ENCODE results near the gene APOBEC3G.
A peak's percentile ranks its signal among the peaks of the same experiment; 100 is the strongest.
"Not testable (repeated sequence)": the region's sequence is repeated elsewhere in the genome, so short reads cannot be mapped to it uniquely, and the experiment has no call there.

Gene APOBEC3G

DNA sequence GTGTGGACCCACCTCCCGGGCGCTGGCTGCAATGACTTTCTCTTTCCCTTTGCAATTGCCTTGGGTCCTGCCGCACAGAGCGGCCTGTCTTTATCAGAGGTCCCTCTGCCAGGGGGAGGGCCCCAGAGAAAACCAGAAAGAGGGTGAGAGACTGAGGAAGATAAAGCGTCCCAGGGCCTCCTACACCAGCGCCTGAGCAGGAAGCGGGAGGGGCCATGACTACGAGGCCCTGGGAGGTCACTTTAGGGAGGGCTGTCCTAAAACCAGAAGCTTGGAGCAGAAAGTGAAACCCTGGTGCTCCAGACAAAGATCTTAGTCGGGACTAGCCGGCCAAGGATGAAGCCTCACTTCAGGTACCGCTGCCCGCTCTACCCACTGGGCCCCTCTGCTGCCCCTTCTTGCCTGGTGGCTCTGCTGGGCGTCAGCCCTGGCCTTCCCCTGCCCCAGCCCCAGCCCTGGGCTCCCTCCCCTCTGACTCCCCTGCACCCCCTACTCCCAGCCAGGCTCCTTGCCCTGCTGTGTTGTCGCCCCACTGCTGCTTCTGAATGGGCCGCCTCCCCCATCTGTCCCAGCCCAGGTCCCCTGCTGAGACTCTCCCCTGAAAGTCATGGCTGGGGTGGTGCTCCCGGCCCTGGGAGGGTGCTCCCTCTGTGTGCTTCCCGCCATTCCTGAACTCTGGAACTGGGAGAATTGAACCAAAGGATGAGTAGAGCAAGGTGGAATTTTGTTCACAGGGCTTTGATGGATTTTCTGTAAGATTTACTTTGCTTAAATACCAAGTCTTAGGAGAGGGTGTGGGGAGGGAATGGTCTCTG lies at the start of gene APOBEC3G:
TSS of gene APOBEC3G (plus strand) at position 250 of the 815 bp plus-strand sequence. CDS start at position 337, 87 bp downstream.
- peak in 1 of 2 donors; percentile 0 for DNase-seq

- DNase-seq = no peak
These were observed 49.4 kb upstream of the APOBEC3G start for GRCh38 chr22:39027717-39028116.

DNA sequence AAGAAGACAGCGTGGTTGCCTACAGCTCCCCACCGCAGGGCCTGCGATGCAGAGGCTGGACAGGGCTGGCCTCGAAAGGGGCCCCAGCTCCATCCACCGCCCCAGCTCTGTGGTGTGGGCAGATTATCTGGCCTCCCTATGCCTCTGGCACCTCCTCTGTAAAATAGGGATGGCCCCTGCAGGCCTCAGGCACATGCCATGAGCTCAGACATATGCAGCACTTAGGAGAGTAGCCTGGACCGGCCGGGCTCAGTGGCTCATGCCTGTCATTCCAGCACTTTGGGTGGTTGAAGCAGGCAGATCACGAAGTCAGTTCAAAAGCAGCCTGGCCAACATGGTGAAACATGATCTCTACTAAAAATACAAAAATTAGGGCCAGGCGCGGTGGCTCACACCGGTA lies 48.8 kb upstream of the APOBEC3G start:
- no peak for DNase-seq

GRCh38 chr22:39029227-39029626 lies 47.8 kb upstream of the APOBEC3G start:
- no peak for DNase-seq

GRCh38 chr22:39030705-39031104 lies 46.4 kb upstream of the APOBEC3G start:
- DNase-seq = no peak

- not testable (repeated sequence) for DNase-seq
These were observed 45.4 kb upstream of the APOBEC3G start for GRCh38 chr22:39031434-39032295.

GRCh38 chr22:39037071-39037470 lies 40.0 kb upstream of the APOBEC3G start:
- DNase-seq = not testable (repeated sequence)

- DNase-seq = no peak
These were observed 37.6 kb upstream of the APOBEC3G start for GRCh38 chr22:39039306-39040126.

GRCh38 chr22:39040155-39040537 lies 36.9 kb upstream of the APOBEC3G start:
- DNase-seq = not testable (repeated sequence)

DNA sequence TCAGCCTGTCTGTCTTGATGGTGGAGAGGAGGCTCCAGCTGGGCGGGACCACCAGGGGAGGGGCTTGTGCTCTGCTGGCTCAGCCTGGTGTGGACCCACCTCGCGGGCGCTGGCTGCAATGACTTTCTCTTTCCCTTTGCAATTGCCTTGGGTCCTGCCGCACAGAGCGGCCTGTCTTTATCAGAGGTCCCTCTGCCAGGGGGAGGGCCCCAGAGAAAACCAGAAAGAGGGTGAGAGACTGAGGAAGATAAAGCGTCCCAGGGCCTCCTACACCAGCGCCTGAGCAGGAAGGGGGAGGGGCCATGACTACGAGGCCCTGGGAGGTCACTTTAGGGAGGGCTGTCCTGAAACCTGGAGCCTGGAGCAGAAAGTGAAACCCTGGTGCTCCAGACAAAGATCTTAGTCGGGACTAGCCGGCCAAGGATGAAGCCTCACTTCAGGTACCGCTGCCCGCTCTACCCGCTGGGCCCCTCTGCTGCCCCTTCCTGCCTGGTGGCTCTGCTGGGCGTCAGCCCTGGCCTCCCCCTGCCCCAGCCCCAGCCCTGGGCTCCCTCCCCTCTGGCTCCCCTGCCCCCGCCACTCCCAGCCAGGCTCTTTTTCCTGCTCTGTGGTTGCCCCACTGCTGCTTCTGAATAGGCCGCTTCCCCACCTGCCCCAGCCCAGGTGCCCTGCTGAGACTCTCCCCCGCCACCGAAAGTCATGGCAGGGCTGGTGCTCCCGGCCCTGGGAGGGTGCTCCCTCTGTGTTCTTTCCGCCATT lies 36.4 kb upstream of the APOBEC3G start, which contains the start of gene APOBEC3F:
TSS of gene APOBEC3F (plus strand) at position 327 of the 759 bp plus-strand sequence. CDS start at position 424, 97 bp downstream.
- DNase-seq = not testable (repeated sequence)

DNA sequence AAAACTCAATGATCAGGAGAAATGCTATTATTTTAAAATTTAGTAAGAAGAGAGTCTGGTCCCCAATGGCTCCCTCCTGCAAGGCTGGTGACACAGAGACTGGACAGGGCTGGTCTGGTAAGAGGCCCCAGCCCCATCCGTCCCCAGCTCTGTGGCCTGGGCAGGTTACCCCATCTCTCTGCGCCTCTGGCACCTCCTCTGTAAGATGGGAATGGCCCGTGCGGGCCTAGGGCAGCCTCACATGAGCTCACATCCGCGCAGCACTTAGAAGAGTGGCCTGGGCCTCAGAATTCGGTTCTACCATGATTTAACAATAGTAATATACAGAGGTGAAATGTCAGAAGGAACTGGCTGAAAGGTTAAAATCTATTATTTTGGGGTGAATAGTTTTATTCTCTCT lies 35.2 kb upstream of the APOBEC3G start:
- DNase-seq = no peak

DNA sequence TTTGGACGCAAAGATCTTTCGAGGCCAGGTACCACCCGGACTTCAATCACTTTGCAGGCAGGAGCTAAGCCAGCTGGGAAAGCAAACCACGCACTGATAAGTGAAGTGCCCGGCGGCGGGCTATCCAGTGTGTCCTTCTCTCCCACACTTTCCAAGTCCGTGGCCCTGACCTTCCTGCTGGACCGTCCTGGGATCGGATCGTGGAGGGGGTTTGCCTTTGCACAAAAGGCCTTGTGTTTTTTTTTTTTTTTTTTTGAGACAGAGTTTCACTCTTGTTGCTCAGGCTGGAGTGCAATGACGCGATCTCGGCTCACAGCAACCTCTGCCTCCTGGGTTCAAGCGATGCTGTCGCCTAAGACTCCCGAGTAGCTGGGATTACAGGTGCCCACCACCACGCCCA lies 34.0 kb upstream of the APOBEC3G start:
- DNase-seq = not testable (repeated sequence)

GRCh38 chr22:39045136-39045535 lies 31.9 kb upstream of the APOBEC3G start:
- not testable (repeated sequence) for DNase-seq

DNA sequence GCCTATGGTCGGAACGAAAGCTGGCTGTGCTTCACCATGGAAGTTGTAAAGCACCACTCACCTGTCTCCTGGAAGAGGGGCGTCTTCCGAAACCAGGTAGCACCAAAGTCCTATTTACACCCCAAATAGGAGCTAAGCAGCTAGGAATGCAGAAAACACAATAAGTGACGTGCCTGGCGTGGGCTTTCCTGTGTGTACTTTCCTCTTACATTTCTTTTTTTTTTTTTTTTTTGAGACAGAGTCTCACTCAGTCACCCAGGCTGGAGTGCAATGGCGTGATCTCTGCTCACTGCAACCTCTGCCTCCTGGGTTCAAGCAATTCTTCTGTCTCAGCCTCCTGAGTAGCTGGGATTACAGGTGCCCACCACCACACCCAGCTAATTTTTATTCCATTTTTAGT lies 27.6 kb upstream of the APOBEC3G start:
- DNase-seq = not testable (repeated sequence)

DNA sequence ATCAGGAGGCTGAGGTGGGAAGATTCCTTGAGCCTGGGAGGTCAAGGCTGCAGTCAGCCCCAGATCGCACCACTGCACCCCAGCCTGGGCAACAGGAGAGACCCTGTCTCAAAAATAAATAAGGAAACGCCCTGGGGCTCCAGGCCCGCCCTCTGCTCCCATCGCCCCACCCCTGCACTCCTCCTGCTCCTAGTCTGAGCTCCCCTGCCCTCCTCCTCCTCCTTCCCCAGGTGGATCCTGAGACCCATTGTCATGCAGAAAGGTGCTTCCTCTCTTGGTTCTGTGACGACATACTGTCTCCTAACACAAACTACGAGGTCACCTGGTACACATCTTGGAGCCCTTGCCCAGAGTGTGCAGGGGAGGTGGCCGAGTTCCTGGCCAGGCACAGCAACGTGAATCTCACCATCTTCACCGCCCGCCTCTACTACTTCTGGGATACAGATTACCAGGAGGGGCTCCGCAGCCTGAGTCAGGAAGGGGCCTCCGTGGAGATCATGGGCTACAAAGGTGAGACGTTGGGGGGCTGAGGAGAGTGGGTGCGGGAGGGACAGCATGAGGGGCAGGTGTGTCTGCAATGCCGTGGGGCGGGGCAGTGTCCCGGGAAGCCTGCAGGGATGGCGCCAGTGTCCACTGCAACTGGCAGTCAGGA lies 25.1 kb upstream of the APOBEC3G start:
- not testable (repeated sequence) for DNase-seq

GRCh38 chr22:39055658-39056057 lies 21.4 kb upstream of the APOBEC3G start:
- no peak for DNase-seq

DNA sequence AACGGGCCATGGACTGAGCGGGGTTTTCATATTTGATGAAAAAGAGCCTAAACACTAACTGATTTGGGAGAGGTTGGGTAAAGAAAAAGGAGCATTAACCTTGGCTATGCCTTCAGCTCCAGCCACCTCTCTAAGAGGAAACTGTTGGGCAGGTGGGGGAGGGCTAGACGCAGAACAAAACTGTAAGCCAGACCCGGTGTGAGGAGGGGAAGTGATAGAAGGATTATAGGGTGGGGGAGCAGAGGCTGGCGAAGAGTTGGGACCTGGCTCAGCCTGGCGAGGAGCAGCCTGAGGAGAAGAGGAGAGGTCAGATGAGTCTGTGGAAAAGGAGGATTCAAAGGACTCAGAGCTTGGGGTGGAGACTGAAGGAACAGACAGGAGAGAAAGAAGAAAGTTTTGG lies 15.8 kb upstream of the APOBEC3G start:
- DNase-seq = not testable (repeated sequence)

GRCh38 chr22:39061951-39062350 lies 15.1 kb upstream of the APOBEC3G start:
- DNase-seq = not testable (repeated sequence)

GRCh38 chr22:39063904-39064303 lies 13.2 kb upstream of the APOBEC3G start:
- DNase-seq = not testable (repeated sequence)

GRCh38 chr22:39066442-39067276 lies 10.4 kb upstream of the APOBEC3G start:
- not testable (repeated sequence) for DNase-seq
